T-cell (primary cell): ENCODE data around the gene WSB1. TPM values are rescaled to one million over a fixed set of nuclear protein-coding genes. Genes with fewer than 3 reads are reported as not detected.

Experiments used
- ATAC-seq, 4 experiments: fragments of 200-7000 bp in 3 of 4; fragments of 150-1000 bp in 1 of 4; cut with Tn5 transposase; replicated peaks in 1 of 4; 1 replicate in 3 of 4; 2 replicates in 1 of 4; pipeline ENCODE4 v1.10.0; 2021; ENCODE audit warnings: moderate library complexity in 3 of 4, mild to moderate bottlenecking in 2 of 4, moderate number of reproducible peaks in 1 of 4
- CTCF ChIA-PET, 2 donors: fragments of 300-600 bp; sonication (Branson Sonifier 250); formaldehyde crosslinking; loops; one replicate each; lab custom pipeline; 2022; ENCODE audit warnings: antibody characterized with exemption in 2 of 2; lab: Charles Lee
- POLR2A ChIA-PET, 2 donors: fragments of 300-600 bp; sonication (Branson Sonifier 250); formaldehyde crosslinking; loops; one replicate each; lab custom pipeline; 2022; ENCODE audit warnings: antibody characterized with exemption in 2 of 2; lab: Charles Lee
- DNase-seq, 35 experiments: peaks; one replicate each; pipeline versions ENCODE4 v3.0.0 to v3.0.0-alpha.2; 2013 to 2023
- H3K27ac ChIP-seq: one replicate; pipeline ENCODE4 v1.5.1; 2013; ENCODE audit warnings: low read length
- H3K27me3 ChIP-seq, 2 experiments: replicated peaks in 1 of 2; 1 replicate in 1 of 2; 2 replicates in 1 of 2; pipeline versions ENCODE4 v1.6.1 to v1.7.0; 2013; ENCODE audit warnings: low read length in 1 of 2, mixed read lengths in 1 of 2; ENCODE audit not compliant: control insufficient read depth in 2 of 2, insufficient read depth in 2 of 2; ENCODE audit errors: extremely low read depth in 1 of 2
- H3K36me3 ChIP-seq, 2 donors: 1 replicate in 1 of 2; 2 replicates in 1 of 2; pipeline versions ENCODE4 v1.6.1 to v1.7.0; 2013; ENCODE audit warnings: low read length in 1 of 2; ENCODE audit not compliant: control insufficient read depth in 2 of 2, insufficient read depth in 1 of 2; ENCODE audit errors: extremely low read depth in 1 of 2
- H3K4me1 ChIP-seq, 2 experiments: 1 replicate in 1 of 2; 2 replicates in 1 of 2; pipeline versions ENCODE4 v1.6.1 to v1.7.0; 2013; ENCODE audit warnings: low read length in 2 of 2, mixed read lengths in 1 of 2; ENCODE audit not compliant: insufficient read depth in 2 of 2, control insufficient read depth in 1 of 2; ENCODE audit errors: extremely low read depth in 1 of 2
- H3K4me3 ChIP-seq, 2 donors: 1 replicate in 1 of 2; 2 replicates in 1 of 2; pipeline versions ENCODE4 v1.5.1 to v1.7.0; 2013; ENCODE audit warnings: mild to moderate bottlenecking in 2 of 2, low read length in 1 of 2, moderate library complexity in 1 of 2; ENCODE audit not compliant: control insufficient read depth in 1 of 2; ENCODE audit errors: extremely low read depth in 1 of 2
- H3K9me3 ChIP-seq: 2 replicates; pipeline ENCODE4 v1.7.0; 2013
- H3K27ac Mint-ChIP-seq, 2 donors: one replicate each; pipeline ENCODE4 v1.8.0; 2020 to 2021; ENCODE audit warnings: mild to moderate bottlenecking in 2 of 2, mixed read lengths in 2 of 2
- H3K27me3 Mint-ChIP-seq, 2 donors: one replicate each; pipeline ENCODE4 v1.8.0; 2021 to 2022; ENCODE audit warnings: mixed read lengths in 2 of 2
- H3K36me3 Mint-ChIP-seq: one replicate; pipeline ENCODE4 v1.8.0; 2021; ENCODE audit warnings: mixed read lengths
- H3K4me1 Mint-ChIP-seq, 3 donors: one replicate each; pipeline ENCODE4 v1.8.0; 2020 to 2022; ENCODE audit warnings: mixed read lengths in 3 of 3, mild to moderate bottlenecking in 1 of 3
- H3K4me3 Mint-ChIP-seq, 3 donors: one replicate each; pipeline ENCODE4 v1.8.0; 2020 to 2022; ENCODE audit warnings: mild to moderate bottlenecking in 3 of 3, mixed read lengths in 3 of 3, moderate library complexity in 3 of 3
- H3K9me3 Mint-ChIP-seq, 3 donors: one replicate each; pipeline ENCODE4 v1.8.0; 2020 to 2022; ENCODE audit warnings: mixed read lengths in 3 of 3
- WGBS: methylation state at CpG from one replicate; pipeline ENCODE4 v1.1.5; 2013; ENCODE audit warnings: missing lambda C conversion rate; ENCODE audit not compliant: insufficient coverage; 5-methylcytosine and 5-hydroxymethylcytosine counted together
- total RNA-seq, 35 experiments: library from RNA in 6 of 35; stranded (reverse) in 6 of 35; fragments of 120-200 nt in 1 of 35; gene quantifications; one replicate each; pipeline versions ENCODE4 v1.2.1 to v1.2.4 and lab custom pipeline; 2013 to 2026

WSB1 gene
- total RNA-seq, 5 donors from 2014 or later (not counting 1 experiment from before 2014, with no cell fraction given) = 103 to 142 (median 115) TPM

DNA sequence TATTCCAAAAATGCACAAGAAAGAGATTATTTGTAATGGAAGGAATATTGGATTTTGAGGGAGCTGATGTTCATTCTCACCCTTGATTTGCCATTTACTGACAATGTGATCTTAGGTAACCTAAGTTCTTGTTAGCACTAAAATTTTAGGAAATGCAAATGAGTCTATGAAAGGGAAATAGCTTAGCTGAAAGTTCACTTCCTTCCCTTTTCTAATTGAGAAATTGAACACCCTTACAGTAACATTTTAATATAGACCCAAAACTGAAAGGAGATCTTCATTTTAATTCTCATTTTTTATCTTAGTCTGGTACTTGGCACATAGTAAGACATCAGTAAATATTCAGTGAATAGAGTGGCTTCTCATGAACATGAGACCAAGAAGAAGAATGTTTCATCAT, 10.9 kb upstream of the WSB1 start:
- H3K27ac Mint-ChIP-seq = no peak overlapping the region

DNA sequence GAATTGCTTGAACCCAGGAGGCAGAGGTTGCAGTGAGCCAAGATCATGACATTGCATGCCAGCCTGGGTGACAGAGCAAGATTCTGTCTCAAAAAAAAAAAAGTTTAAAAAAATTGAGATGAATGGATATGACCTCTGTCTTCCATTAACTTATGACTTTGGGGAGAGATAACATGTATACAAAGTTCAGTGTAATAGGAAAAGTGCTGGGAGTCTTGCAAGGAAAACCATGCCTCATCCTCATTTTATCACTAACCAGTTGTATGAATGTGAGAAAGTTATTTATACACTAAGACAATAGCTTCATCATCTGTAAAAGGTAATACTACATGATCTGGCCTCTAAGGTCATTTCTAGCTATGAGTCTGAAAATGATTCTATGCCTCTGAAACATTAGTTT, 10.2 kb upstream of the WSB1 start:
- POLR2A ChIA-PET = no interaction called here
- H3K27ac ChIP-seq = no peak overlapping the region
- peaks cover 3 to 4% of the 10 kb centered on the region in 2 donors for H3K27me3 Mint-ChIP-seq

More for the DNA sequence above, 10.9 kb upstream of the WSB1 start:
- CTCF ChIA-PET = no interaction called here
- no peaks in the 10 kb centered on the region for H3K36me3 Mint-ChIP-seq
- peaks cover 0 to 7% (median 0%) of the 10 kb centered on the region in 3 donors for H3K4me1 Mint-ChIP-seq
- H3K27ac ChIP-seq = no peak overlapping the region
- POLR2A ChIA-PET = no interaction called here
- H3K27me3 Mint-ChIP-seq = peaks cover under 1 to 3% of the 10 kb centered on the region in 2 donors
- no peak overlapping the region for H3K4me3 Mint-ChIP-seq
- no peaks in the 10 kb centered on the region for H3K9me3 ChIP-seq
- no peaks in the 10 kb centered on the region for H3K4me1 ChIP-seq
- ATAC-seq (no peak), DNase-seq (no peak)
- H3K36me3 ChIP-seq = no peaks in the 10 kb centered on the region
- no peaks in the 10 kb centered on the region for H3K27me3 ChIP-seq
- H3K4me3 ChIP-seq = no peak overlapping the region
- no peaks in the 10 kb centered on the region for H3K9me3 Mint-ChIP-seq

DNA sequence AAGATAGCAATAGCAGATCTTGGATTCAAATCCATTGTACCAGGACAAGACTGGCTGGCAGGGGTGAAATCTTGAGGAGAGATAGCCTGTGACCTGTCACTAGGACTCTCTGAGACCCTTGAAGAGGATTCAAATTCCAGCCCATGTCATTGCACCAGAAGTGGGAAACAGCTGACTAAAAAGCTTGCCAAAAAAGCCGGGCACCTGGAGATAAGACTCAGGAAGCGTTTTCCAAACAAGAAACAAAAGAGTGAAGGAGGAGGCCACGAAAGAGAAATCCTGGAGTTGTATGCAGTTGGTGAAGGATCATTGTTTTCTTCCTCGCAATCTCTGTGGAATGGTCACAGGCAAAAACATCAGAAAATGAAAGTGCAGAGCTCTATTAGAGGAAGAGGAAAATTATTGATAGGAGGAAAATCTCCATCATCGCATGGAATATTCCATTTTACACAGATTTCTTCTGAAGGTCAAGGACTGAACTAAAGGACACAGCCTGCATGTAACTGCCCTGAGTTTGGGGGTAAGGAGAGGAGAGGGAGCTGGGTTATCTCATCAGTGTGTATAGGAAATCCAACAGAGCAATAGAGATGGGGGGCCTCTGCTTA, 9.0 kb upstream of the WSB1 start:
- Histone ChIP-seq H3K4me1 (no peaks in the 10 kb centered on the region), H3K4me3 (no peak overlapping the region), H3K36me3 (no peaks in the 10 kb centered on the region), H3K9me3 (no peaks in the 10 kb centered on the region), H3K27ac (no peak overlapping the region), H3K27me3 (no peaks in the 10 kb centered on the region)
- Mint-ChIP-seq H3K4me1 (peaks cover 0 to 7% (median 0%) of the 10 kb centered on the region in 3 donors), H3K27me3 (peaks cover 3 to 4% of the 10 kb centered on the region in 2 donors), H3K4me3 (no peak overlapping the region), H3K36me3 (no peaks in the 10 kb centered on the region), H3K9me3 (no peaks in the 10 kb centered on the region), H3K27ac (no peak overlapping the region)
- ATAC-seq = no peak
- ChIA-PET CTCF (interaction anchor here in 1 of 2 donors (0.7 to 1.0 kb wide), 2 partner anchors 10 to 85 kb away, joined by 3 read pairs; no protein-coding TSS in a partner anchor), POLR2A (interaction anchor here in 1 of 2 donors (0.6 kb wide), 1 partner anchor 13 kb away, joined by 6 read pairs; no protein-coding TSS in a partner anchor)
- WGBS = 53% methylated on average over 4 of the region's 5 CpGs
- DNase-seq = no peak

More for the DNA sequence above, 10.2 kb upstream of the WSB1 start:
- Histone ChIP-seq H3K27me3 (no peaks in the 10 kb centered on the region), H3K4me3 (no peak overlapping the region), H3K36me3 (no peaks in the 10 kb centered on the region), H3K9me3 (no peaks in the 10 kb centered on the region), H3K4me1 (no peaks in the 10 kb centered on the region)
- no peaks in the 10 kb centered on the region for H3K36me3 Mint-ChIP-seq
- H3K4me3 Mint-ChIP-seq = no peak overlapping the region
- ATAC-seq (no peak), DNase-seq (no peak)
- H3K4me1 Mint-ChIP-seq = peaks cover 0 to 7% (median 0%) of the 10 kb centered on the region in 3 donors
- H3K9me3 Mint-ChIP-seq = no peaks in the 10 kb centered on the region
- CTCF ChIA-PET = interaction anchor here in 1 of 2 donors (0.7 kb wide), 1 partner anchor 123 kb away, joined by 3 read pairs; no protein-coding TSS in a partner anchor
- H3K27ac Mint-ChIP-seq = no peak overlapping the region

DNA sequence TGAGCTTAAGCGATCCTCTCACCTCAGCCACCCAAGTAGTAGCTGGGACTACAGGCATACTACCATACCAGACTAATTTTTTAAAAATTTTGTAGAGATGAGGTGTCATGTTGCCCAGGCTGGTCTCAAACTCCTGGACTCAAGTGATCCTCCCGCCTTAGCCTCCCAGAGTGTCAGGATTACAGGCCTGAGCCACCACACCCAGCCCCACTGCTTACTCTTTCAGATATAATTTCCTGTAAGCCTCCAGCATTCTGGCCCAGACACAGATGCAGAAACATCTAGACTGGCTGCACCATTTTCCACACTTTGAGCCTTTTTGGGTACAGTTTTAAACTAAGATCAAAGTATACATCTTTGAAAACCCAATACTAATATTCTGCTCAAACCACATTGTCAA, 8.4 kb upstream of the WSB1 start:
- ChIA-PET POLR2A (interaction anchor here in 1 of 2 donors (0.6 kb wide), 1 partner anchor 13 kb away, joined by 6 read pairs; no protein-coding TSS in a partner anchor), CTCF (interaction anchor here in 1 of 2 donors (1.0 kb wide), 1 partner anchor 9 kb away, joined by 3 read pairs; no protein-coding TSS in a partner anchor)
- WGBS = 100% methylated on average over 1 of the region's 2 CpGs
- Mint-ChIP-seq H3K27ac (no peak overlapping the region), H3K4me3 (no peak overlapping the region), H3K4me1 (peaks cover 0 to 10% (median 0%) of the 10 kb centered on the region in 3 donors), H3K9me3 (no peaks in the 10 kb centered on the region), H3K36me3 (no peaks in the 10 kb centered on the region), H3K27me3 (peaks cover 3 to 4% of the 10 kb centered on the region in 2 donors)
- Histone ChIP-seq H3K27ac (no peak overlapping the region), H3K27me3 (no peaks in the 10 kb centered on the region), H3K4me3 (no peak overlapping the region), H3K36me3 (no peaks in the 10 kb centered on the region), H3K4me1 (no peaks in the 10 kb centered on the region), H3K9me3 (no peaks in the 10 kb centered on the region)
- no peak for ATAC-seq
- DNase-seq = no peak

DNA sequence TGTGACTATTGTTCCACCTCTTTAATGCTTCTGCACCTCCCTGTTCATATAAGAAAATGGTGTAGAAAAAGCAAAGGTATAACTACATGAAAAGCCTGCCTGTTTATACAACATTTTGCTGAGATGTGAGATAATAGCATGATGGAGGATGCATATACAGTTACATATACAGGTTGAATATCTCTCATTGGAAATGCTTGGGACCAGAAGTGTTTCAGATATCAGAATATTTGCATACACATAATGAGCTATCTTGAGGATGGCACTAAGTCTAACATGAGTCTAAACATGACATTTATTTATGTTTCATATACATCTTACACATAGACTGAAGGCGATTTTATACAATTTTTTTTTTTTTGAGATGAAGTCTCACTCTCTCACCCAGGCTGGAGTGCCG, 5.7 kb upstream of the WSB1 start:
- no peaks in the 10 kb centered on the region for H3K27me3 ChIP-seq
- no peak overlapping the region for H3K27ac ChIP-seq
- no CpG with 5 or more reads among the region's 2 CpGs for WGBS
- ATAC-seq = no peak
- ChIA-PET CTCF (no interaction called here), POLR2A (no interaction called here)
- no peaks in the 10 kb centered on the region for H3K9me3 ChIP-seq
- H3K9me3 Mint-ChIP-seq = no peaks in the 10 kb centered on the region
- no peak overlapping the region for H3K4me3 ChIP-seq
- H3K36me3 Mint-ChIP-seq = no peaks in the 10 kb centered on the region
- peaks cover 1 to 4% of the 10 kb centered on the region in 2 donors for H3K27me3 Mint-ChIP-seq
- no peaks in the 10 kb centered on the region for H3K36me3 ChIP-seq
- no peak overlapping the region for H3K27ac Mint-ChIP-seq
- peaks cover 1 to 11% (median 1%) of the 10 kb centered on the region in 3 donors for H3K4me1 Mint-ChIP-seq
- H3K4me1 ChIP-seq = peaks cover under 1% of the 10 kb centered on the region in 2 experiments
- H3K4me3 Mint-ChIP-seq = no peak overlapping the region
- DNase-seq = no peak

DNA sequence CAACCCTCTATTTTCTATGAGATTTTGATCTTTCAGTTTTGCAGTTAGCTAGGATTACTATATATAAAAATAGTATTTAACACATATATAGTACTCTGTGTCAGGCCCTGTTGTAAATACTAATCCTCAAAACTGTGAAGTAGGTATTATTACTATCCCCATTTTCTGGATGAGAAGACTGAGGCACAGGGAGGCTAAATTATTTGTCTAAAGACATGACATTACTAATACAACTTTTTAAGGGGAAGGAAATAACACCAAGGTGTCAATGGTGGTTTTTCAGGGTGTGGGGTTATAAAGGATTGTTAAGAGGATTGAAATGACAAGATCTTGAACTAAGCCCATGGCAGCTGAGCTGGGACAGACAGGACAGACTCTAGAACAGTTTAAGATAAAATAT, 4.1 kb upstream of the WSB1 start:
- Mint-ChIP-seq H3K4me1 (peaks cover 10 to 16% (median 16%) of the 10 kb centered on the region in 3 donors), H3K36me3 (no peaks in the 10 kb centered on the region), H3K9me3 (no peaks in the 10 kb centered on the region), H3K27ac (no peak overlapping the region), H3K27me3 (peaks cover 1 to 4% of the 10 kb centered on the region in 2 donors), H3K4me3 (no peak overlapping the region)
- CTCF ChIA-PET = interaction anchor here (0.7 to 0.9 kb wide), 2 partner anchors 53 to 313 kb away, joined by 3 read pairs; no protein-coding TSS in a partner anchor
- ATAC-seq (no peak), DNase-seq (no peak)
- Histone ChIP-seq H3K27ac (no peak overlapping the region), H3K4me3 (no peak overlapping the region), H3K36me3 (no peaks in the 10 kb centered on the region), H3K27me3 (no peaks in the 10 kb centered on the region), H3K9me3 (no peaks in the 10 kb centered on the region), H3K4me1 (peaks cover 2 to 7% of the 10 kb centered on the region in 2 experiments)
- POLR2A ChIA-PET = no interaction called here
